H54 (cell line): Measurements from ENCODE around the gene GABRR2.

Source experiments
- DNase-seq: peaks from one replicate; pipeline ENCODE4 v3.0.0; 2011; ENCODE audit warnings: low spot score, mixed read lengths; ENCODE audit not compliant: insufficient read length
- FAIRE-seq: peaks from 3 replicates; lab custom pipeline; 2011; peaks lifted over from hg19 to GRCh38; lab: Jason Lieb, UNC
- POLR2A ChIP-seq: IDR thresholded peaks from 2 replicates; pipeline ENCODE4 v1.6.1; 2011; ENCODE audit warnings: low read depth, mild to moderate bottlenecking, low read length

Gene GABRR2

DNA sequence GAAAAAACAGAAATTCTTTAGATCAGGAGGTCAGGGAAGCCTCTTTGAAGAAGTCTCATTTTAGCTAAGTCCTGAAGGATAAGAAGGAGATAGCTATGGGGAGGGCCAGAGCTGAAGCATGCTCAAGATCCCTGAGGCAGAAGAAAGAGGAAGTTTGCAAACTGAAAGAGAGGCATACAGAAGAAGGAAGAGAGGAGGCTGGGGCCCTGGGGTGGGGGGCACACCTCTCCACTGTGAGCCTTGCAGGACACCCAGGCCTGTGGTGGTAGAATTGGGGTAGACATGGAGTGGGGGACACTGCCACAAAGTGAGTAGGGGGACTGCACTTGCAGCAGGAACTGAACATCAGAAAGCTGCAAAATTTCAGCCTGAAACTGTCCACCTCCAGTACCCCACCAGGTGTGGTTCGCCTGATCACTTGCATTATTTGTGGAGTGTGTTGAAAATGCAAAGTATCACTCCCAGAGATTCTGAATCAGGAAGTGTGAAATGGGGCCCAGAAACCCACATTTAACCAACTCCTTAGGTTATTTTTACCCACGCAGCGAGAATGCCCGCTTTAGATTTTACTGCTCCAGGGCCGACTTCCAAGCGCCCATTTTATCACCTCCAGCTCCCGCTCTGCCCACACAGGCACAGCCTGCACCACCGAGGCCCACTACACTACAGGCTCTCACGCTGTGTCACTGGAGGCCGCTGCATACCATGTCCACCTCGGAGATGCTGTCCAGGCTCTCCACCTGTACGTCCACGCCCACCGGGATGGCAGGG is 44.0 kb downstream of the GABRR2 start:
- no peak for FAIRE-seq
- no peak for TF ChIP-seq POLR2A
- no peak for DNase-seq

DNA sequence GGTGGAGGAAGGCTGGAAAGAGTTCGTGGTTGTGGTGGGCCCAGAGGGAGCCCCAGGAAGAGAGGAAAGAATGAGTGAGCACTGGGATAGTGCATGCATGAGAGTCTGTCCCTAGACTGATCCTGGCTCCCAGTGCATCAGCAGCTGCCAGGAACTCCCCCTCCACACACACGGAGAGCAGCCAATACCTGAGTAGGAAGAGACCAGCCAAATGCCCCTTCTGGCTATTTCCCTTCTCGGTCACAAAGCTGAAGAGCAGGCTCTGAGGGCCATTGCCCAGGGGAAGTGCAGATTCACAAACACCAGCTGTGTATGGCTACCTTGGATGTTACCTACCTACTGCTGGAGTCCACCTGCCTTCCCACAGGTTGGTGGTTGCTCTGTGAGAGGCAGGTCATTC is 45.1 kb downstream of the GABRR2 start:
- DNase-seq (no peak), FAIRE-seq (no peak)
- TF ChIP-seq POLR2A: no peak

DNA sequence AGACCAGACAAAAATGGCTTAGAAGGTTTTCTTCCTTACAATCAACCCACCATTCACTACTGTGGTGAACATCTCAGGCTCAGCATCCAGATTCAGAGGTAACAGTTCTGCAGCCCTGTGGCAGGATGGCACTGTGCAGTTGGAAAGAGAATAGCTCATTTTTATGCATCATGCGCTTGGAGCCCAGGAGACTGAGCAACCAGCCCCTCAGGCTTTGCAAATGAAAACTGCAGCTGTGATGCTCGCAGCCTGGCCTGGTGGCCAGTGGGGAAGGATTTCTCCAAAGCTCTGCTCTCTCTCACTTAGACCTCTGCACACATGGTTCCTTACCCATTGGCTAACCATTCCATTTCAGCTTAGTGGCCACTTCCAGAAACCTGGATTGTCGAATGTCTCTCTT is 45.8 kb downstream of the GABRR2 start:
- no peak for TF ChIP-seq POLR2A
- FAIRE-seq: no peak
- DNase-seq: no peak

DNA sequence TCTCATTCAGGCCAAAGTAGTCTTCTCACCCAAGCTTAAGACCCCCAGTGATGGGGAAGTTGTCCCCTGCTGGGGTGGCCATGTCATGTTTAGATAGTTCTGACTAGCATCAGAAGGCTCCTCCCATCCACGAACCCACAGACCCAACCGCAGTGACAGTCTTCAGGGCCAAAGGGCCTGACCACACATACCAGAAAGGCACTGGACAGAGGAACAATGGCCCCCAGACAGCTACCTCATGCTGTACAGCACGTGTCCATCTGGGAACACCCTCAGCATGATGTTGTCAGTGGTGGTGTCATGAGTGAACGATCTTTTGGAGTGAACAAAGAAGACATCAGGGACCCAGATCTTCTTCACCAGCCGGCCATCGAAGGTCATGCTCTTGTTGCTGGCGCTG is 46.3 kb downstream of the GABRR2 start:
- no peak for DNase-seq
- TF ChIP-seq POLR2A: no peak
- no peak for FAIRE-seq

DNA sequence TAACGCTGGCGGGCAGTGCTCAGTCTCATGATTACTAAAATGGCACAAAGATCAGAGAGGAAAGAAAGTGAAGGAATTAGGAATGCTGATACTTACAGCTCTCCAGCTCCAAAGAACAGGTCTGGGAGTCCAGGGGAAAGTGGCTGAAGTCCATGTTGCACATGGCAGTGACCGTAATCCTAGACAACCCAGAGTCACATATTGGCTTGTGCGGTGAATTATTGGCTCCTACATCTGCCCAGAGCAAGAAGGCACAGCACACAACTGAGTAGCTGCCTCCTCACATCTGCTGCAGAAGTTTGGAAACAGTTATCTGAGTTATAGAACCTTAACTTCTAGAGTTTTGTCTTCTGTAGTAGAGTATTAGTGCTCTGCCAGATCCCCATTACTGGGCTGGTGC is 47.2 kb downstream of the GABRR2 start:
- no peak for DNase-seq
- TF ChIP-seq POLR2A: no peak
- FAIRE-seq: no peak

DNA sequence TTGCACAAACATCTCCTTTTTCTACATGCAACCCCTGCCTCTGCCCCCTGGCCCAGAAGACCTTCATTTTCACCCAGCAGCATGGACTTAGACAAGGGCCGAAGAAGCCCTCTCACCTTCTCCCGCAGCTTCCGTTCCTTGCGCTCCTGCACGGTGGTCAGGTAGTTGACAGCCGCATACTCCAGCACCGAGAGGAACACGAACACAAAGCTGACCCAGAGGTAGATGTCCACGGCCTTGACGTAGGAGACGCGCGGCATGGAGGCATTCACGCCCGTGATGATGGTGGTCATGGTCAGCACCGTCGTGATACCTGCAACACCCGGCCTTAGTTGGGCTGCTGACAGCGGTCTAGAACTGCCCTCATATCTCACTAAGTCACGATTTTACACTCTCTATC is 50.8 kb downstream of the GABRR2 start:
- no peak for TF ChIP-seq POLR2A
- DNase-seq (no peak), FAIRE-seq (no peak)

DNA sequence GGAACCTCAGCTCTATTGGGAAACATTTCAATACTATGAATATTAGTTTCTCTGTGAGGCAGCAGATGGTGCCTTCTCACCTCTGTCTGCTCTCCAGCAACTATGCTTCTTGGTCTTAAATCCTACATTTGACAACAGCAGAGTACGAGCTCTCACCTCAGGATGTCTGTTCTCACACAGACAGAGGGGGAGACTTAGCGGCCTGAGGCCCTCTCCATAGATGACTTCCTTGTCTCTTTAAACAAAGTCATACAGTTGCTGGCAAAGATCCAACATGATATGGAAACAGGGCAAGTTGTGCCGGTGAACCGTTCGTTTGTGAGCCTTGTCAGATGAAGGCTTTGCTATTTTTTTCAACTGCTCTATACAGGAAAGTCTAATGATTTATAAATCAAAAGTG is 54.3 kb downstream of the GABRR2 start:
- no peak for FAIRE-seq
- DNase-seq: no peak
- TF ChIP-seq POLR2A: no peak

DNA sequence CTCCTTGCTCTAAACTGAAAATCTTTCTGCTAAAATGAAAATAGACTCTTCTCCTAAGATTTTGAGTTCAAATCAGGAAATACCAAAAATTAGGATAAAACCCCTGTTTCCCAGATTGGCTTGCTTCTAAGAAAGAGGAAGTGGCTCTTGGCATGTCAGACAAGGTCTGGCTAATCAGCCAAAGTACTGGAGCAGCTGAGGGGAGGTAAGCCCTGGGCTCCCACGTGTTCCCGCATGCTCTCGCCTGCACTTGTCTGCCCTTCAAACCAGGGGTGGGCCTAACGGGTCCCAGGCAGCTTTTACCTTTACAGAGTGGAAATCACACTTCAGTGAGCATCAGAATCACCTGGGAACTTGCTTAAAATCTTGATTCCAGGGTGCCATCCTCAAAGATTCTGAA is 54.8 kb downstream of the GABRR2 start:
- TF ChIP-seq POLR2A: no peak
- FAIRE-seq: no peak
- no peak for DNase-seq

DNA sequence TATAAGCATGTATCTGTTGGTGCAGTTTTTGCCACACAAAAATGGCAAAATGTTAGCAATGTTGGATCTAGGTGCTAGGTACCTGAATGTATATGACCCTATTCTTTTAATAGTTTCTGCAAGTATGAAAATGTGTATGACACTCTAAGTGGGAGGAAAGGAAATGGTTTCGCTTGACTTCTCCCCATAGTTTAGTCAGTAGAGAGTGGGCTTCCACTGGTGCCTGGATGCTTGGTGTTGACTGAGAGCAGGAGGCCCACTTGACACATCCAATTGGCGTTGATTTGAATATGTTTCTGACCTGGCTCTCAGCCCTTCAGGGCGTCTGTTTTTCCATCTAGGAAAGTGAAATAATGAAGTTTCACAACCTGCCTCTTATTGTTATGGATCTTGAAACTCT is 56.2 kb downstream of the GABRR2 start:
- DNase-seq: no peak
- no peak for FAIRE-seq
- no peak for TF ChIP-seq POLR2A

DNA sequence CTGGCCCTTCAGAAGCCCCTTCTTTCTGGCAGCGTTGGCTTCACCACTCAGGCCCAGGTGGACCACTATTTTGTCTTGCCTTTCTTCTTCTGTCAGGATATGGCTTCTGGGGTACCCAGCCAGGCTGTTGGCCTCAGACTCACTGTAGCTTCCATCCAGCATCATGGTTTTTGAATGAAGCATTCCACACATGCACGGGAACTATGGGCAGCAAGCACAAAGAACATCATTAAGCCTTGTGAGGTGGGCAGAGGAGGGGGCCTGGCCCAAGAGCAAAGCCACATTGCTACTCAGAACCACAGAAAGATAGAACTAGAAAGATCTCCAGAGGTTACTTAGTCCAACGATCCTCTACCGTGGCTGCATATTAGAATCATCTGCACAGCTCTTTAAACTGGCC is 57.3 kb downstream of the GABRR2 start:
- DNase-seq: no peak
- FAIRE-seq: no peak
- TF ChIP-seq POLR2A: no peak

DNA sequence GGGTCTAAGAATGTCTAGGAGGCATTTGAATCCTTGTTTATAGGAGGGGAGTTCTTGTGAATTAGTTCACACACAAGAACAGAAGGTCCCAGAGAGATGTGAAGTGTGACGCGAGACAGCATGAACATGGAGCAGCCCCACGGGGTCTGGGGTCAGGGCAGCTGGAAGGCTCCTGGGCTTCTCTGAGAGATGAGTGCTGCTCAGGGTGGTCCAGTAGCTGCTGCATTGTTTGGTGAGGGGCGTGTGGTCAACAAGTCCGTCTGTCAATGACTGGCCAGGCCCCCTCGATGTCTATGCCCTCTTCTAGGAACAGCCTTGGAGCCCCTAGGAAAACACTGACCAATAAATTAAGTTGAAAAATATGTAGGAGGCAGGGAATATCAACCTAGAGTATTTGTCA is 57.8 kb downstream of the GABRR2 start:
- DNase-seq (no peak), FAIRE-seq (no peak)
- TF ChIP-seq POLR2A: no peak

DNA sequence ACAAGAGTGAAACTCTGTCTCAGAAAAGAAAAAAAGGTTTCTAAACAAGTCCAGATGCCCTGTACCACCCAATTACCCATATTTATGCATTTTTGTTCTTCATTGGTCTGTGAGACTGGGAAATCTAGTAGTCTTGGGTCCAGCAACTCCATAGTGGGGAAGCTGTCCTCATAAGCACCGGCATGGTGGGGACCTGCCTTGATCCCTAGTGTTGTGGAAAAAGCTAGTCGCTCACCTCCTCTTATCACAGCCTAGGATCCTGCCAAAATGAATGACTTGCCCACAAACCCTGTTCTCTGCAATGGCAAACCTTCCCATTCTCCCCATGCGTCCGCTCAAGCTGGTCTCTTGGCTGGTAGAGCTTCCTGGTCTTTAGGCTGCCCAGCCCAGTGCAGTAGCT is 59.7 kb downstream of the GABRR2 start:
- FAIRE-seq (no peak), DNase-seq (no peak)
- TF ChIP-seq POLR2A: no peak

DNA sequence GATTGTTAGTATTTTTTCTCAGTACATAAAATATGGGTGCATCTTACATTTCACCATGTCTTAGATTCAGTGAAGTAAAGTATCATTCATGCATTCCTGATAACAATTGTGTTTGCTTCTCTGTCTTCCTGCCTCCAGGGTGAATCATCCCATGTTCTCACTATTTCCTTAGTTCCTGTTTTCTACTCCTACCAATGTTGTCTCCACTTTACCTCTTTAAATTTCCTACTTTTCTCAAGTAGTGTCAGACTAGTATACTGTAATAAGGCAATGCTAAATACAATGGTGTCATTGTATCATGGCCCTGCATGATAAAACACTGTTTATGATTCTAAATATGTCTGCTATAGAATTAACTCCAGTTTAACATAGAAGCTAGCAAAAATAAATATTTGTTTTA is 60.5 kb downstream of the GABRR2 start:
- DNase-seq (no peak), FAIRE-seq (no peak)
- TF ChIP-seq POLR2A: no peak

DNA sequence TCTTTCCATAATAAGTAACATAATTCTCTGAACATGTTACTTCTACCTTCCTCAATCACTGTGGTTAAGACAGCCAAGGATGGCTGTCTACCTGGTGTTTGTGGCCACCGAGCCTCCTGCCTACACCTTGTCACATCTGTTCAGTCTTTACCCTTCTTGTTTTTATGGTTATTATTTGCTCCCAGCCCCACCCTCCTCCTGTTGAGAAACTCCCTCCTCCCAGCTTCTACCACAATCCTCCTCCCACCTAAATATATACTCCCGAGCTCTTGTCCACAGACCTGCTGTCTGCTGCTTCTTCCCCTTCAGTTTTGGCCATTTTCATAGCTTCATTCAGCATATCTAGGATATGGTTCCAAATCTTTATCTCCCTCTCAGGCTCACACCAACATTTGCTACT is 62.2 kb downstream of the GABRR2 start:
- FAIRE-seq: no peak
- TF ChIP-seq POLR2A: no peak
- no peak for DNase-seq

DNA sequence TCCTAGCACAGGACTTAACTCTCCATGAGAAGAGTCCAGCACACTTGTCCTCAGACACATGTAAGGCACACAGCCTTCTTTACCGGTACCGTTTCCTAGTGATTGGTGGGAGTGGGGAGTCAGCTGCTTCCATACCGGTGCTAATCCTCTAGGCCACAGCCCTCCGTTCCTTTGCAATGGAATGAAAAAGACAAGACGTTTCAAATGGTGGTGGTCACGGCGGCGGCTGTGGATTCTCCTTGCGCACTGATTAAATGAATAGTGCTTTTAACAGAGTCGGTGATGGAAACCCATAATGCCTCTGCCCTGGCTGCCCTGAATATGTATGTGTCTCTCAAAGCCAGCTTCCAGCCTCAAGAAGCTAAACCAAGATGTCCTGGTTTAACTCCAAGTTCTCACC is 63.1 kb downstream of the GABRR2 start:
- no peak for TF ChIP-seq POLR2A
- DNase-seq (no peak), FAIRE-seq (no peak)
